ENCODE data around the gene PPFIA1.

The PPFIA1 gene

GRCh38 chr11:70282012-70282411 lies 11.5 kb downstream of the PPFIA1 start:
- peaks cover 21% of the 10 kb centered on the region for H3K79me2 ChIP-seq
- no peak overlapping the region for H3K27ac ChIP-seq
- no peak for TF ChIP-seq CTCF (IDR thresholded peaks at IDR 0.05)
- H3K4me1 ChIP-seq = no peaks in the 10 kb centered on the region
- no peaks in the 10 kb centered on the region for H3K9me3 ChIP-seq (ENCODE audit: control insufficient read depth, low read length)
- H3K4me2 ChIP-seq (ENCODE audit: low read length) = no peak overlapping the region
- no peaks in the 10 kb centered on the region for H3K27me3 ChIP-seq (ENCODE audit: control insufficient read depth, insufficient read depth, low read length)
- H2AFZ ChIP-seq = no peak overlapping the region
- H3K36me3 ChIP-seq (ENCODE audit: control insufficient read depth, insufficient read depth, low read length) = no peaks in the 10 kb centered on the region
- no peak overlapping the region for H3K9ac ChIP-seq
- H3K4me3 ChIP-seq (ENCODE audit: low read depth, low read length) = no peak overlapping the region

- Histone ChIP-seq H3K9me3 (ENCODE audit: control insufficient read depth, low read length) (no peaks in the 10 kb centered on the region), H3K9ac (no peak overlapping the region), H3K27ac (no peak overlapping the region), H3K4me2 (ENCODE audit: low read length) (no peak overlapping the region), H3K4me3 (ENCODE audit: low read depth, low read length) (no peak overlapping the region), H3K36me3 (ENCODE audit: control insufficient read depth, insufficient read depth, low read length) (no peaks in the 10 kb centered on the region), H3K4me1 (no peaks in the 10 kb centered on the region), H3K27me3 (ENCODE audit: control insufficient read depth, insufficient read depth, low read length) (no peaks in the 10 kb centered on the region), H2AFZ (no peak overlapping the region), H3K79me2 (peaks cover 10% of the 10 kb centered on the region)
- TF ChIP-seq CTCF (IDR thresholded peaks at IDR 0.05) = no peak
These were observed 18.2 kb downstream of the PPFIA1 start for GRCh38 chr11:70288721-70289120.

DNA sequence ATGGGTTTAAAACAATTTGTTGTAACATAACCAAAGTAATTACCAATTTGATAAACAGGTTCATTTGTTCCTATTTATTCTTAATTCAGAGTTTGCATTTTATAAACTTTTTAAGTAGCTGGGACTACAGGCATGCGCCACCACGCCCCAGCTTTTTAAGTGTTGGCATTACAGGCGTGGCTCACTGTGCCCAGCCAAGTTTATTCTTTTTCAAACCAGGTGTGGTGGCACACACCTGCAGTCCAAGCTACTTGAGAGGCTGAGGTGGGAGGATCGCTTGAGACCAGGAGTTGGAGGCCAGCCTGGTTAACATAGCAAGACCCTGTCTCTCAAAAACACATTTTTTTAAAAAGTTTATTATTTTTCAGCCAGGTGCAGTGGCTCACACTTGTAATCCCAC lies 19.1 kb downstream of the PPFIA1 start:
- no peak for TF ChIP-seq CTCF (IDR thresholded peaks at IDR 0.05)
- no peak overlapping the region for H2AFZ ChIP-seq
- no peaks in the 10 kb centered on the region for H3K9me3 ChIP-seq (ENCODE audit: control insufficient read depth, low read length)
- H3K27me3 ChIP-seq (ENCODE audit: control insufficient read depth, insufficient read depth, low read length) = no peaks in the 10 kb centered on the region
- no peaks in the 10 kb centered on the region for H3K36me3 ChIP-seq (ENCODE audit: control insufficient read depth, insufficient read depth, low read length)
- no peaks in the 10 kb centered on the region for H3K4me1 ChIP-seq
- H3K9ac ChIP-seq = no peak overlapping the region
- no peak overlapping the region for H3K4me3 ChIP-seq (ENCODE audit: low read depth, low read length)
- H3K4me2 ChIP-seq (ENCODE audit: low read length) = no peak overlapping the region
- no peak overlapping the region for H3K27ac ChIP-seq
- H3K79me2 ChIP-seq = peaks cover 8% of the 10 kb centered on the region

DNA sequence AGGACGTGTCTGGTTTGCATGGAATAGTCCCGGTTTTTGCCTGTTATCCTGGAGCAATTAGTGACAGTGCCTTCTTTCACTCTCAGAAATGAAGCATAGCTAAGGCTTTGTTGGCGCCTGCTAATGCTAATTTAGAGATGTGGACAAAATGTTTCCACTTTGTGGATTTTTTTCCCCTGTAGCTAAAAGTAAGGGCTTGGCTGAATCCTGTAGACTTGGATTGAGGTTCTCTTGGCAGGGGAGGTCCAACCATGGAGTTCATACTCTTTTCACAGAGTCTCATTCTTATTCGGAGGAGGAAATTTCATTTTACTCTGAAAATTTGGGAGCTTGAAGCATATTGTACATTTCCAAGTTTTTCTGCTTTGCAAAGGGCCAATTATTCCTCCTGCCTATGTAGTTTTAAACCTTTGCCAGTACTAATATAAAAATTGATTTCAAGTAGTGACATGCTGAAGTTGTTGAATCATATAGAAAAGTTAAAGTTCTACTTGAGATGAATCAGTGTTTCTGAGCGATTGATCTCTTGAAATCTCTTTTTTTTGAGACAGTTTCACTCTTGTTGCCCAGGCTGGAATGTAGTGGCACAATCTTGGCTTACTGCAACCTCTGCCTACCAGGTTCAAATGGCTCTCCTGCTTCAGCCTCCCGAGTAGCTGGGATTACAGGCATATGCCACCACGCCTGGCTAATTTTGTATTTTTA lies 20.0 kb downstream of the PPFIA1 start:
- no peak for TF ChIP-seq CTCF (IDR thresholded peaks at IDR 0.05)
- no peaks in the 10 kb centered on the region for H3K9me3 ChIP-seq (ENCODE audit: control insufficient read depth, low read length)
- no peak overlapping the region for H2AFZ ChIP-seq
- H3K79me2 ChIP-seq = peaks cover 5% of the 10 kb centered on the region
- no peak overlapping the region for H3K9ac ChIP-seq
- H3K27me3 ChIP-seq (ENCODE audit: control insufficient read depth, insufficient read depth, low read length) = no peaks in the 10 kb centered on the region
- no peaks in the 10 kb centered on the region for H3K4me1 ChIP-seq
- no peak overlapping the region for H3K4me2 ChIP-seq (ENCODE audit: low read length)
- no peaks in the 10 kb centered on the region for H3K36me3 ChIP-seq (ENCODE audit: control insufficient read depth, insufficient read depth, low read length)
- no peak overlapping the region for H3K4me3 ChIP-seq (ENCODE audit: low read depth, low read length)
- no peak overlapping the region for H3K27ac ChIP-seq

GRCh38 chr11:70292166-70292565 lies 21.7 kb downstream of the PPFIA1 start:
- no peak overlapping the region for H3K27ac ChIP-seq
- no peaks in the 10 kb centered on the region for H3K36me3 ChIP-seq (ENCODE audit: control insufficient read depth, insufficient read depth, low read length)
- no peak overlapping the region for H2AFZ ChIP-seq
- H3K9ac ChIP-seq = no peak overlapping the region
- no peak overlapping the region for H3K4me3 ChIP-seq (ENCODE audit: low read depth, low read length)
- H3K79me2 ChIP-seq = no peaks in the 10 kb centered on the region
- H3K4me2 ChIP-seq (ENCODE audit: low read length) = no peak overlapping the region
- no peaks in the 10 kb centered on the region for H3K4me1 ChIP-seq
- TF ChIP-seq CTCF (IDR thresholded peaks at IDR 0.05) = no peak
- H3K27me3 ChIP-seq (ENCODE audit: control insufficient read depth, insufficient read depth, low read length) = no peaks in the 10 kb centered on the region
- H3K9me3 ChIP-seq (ENCODE audit: control insufficient read depth, low read length) = no peaks in the 10 kb centered on the region
